ENCODE data around the gene OR8B4.
"Not testable (repeated sequence)": the region's sequence is repeated elsewhere in the genome, so short reads cannot be mapped to it uniquely, and the experiment has no call there.

Gene OR8B4

DNA sequence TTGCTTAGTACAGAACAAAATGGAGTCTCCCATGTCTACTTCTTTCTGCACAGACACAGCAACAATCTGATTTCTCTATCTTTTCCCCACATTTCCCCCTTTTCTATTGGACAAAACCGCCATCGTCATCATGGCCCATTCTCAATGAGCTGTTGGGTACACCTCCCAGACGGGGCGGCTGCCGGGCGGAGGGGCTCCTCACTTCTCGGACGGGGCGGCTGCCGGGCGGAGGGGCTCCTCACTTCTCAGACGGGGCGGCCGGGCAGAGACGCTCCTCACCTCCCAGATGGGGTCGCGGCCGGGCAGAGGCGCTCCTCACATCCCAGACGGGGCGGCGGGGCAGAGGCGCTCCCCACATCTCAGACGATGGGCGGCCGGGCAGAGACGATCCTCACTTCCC, 21.5 kb downstream of the OR8B4 start:
- H3K9ac ChIP-seq (ENCODE audit: low read depth, low read length); H3K27ac ChIP-seq (ENCODE audit: low read length); H3K4me1 ChIP-seq (ENCODE audit: insufficient read depth, low read length); H3K9me3 ChIP-seq (ENCODE audit: insufficient read depth, low read depth, low read length); H3K4me3 ChIP-seq (ENCODE audit: low read length); H3K36me3 ChIP-seq (ENCODE audit: insufficient read depth, low read depth, low read length); H3K27me3 ChIP-seq (ENCODE audit: insufficient read depth, low read length): not testable (repeated sequence)

DNA sequence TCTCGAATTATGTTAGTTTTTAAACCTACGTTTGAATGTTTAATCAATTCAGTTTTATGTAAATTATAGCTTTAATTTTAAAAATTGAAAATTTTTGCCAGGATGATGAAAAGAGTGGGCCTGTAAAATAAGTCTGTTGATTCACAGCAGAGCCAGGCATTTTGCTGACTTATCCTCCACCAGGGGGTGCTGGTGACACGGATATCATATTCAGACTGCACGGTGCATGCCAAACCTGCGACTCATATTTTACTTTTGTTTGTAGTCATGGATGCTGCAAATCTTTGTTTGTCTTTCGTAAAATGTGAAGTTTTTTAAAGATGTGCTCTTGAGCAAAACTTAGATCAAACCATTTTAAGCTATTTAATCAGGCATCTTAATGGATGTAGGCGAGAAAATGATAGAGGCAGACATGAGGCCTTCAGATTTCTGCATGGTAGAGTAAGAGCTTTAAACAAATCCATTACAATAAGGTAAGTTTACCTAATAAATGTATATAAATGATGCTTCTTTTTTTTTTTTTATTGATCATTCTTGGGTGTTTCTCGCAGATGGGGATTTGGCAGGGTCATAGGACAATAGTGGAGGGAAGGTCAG, 22.2 kb downstream of the OR8B4 start:
- Histone ChIP-seq H3K36me3 (ENCODE audit: insufficient read depth, low read depth, low read length) (no peaks in the 10 kb centered on the region), H3K4me1 (ENCODE audit: insufficient read depth, low read length) (no peaks in the 10 kb centered on the region), H3K4me3 (ENCODE audit: low read length) (no peak overlapping the region), H3K27me3 (ENCODE audit: insufficient read depth, low read length) (no peaks in the 10 kb centered on the region), H3K27ac (ENCODE audit: low read length) (no peak overlapping the region), H3K9ac (ENCODE audit: low read depth, low read length) (no peak overlapping the region), H3K9me3 (ENCODE audit: insufficient read depth, low read depth, low read length) (no peaks in the 10 kb centered on the region)

DNA sequence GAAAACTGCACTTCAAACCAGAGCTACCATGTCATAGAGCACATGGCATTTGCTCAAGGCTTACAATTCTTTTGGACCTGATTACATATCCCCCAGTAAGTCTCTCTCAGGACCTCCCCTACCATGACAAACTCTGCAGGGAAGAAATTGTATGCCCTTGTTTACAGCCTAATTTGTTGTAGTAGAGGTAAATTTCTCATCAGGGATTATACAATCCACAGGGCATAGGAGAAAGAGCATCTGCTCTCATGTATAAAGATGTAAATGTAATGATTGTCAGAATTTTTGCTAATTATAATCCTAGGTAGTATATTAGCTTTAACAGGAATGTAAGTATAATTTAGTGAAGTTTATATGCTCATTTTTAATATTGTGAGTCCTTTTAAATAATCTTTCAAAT, 25.7 kb downstream of the OR8B4 start, which contains the start of gene OR8B3:
Gene OR8B3, minus strand, starts transcription at position 101 of the 400 bp plus-strand sequence. CDS start 1,673 bp downstream, outside the sequence.
- Histone ChIP-seq H3K4me3 (ENCODE audit: low read length) (no peak within 1 kb of the TSS), H3K9me3 (ENCODE audit: insufficient read depth, low read depth, low read length) (no peaks in the 10 kb centered on the region)

DNA sequence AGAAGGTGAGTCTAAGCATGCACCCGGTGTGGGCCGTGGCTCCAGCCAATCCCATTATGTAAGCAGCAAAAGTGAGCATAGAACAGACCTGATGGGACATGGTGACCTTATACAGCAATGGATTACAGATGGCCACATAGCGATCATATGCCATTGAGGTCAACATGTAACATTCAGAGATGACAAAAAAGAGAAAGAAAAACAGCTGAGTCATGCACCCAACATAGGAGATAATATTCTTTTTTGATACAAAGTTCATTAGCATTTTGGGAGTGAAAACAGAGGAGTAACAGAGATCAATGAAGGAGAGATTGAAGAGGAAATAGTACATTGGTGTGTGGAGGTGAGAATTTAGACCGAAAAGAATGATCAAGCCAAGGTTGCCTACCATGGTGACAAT, 27.8 kb downstream of the OR8B4 start:
- H3K27ac ChIP-seq (ENCODE audit: low read length); H3K4me3 ChIP-seq (ENCODE audit: low read length); H3K27me3 ChIP-seq (ENCODE audit: insufficient read depth, low read length); H3K36me3 ChIP-seq (ENCODE audit: insufficient read depth, low read depth, low read length); H3K4me1 ChIP-seq (ENCODE audit: insufficient read depth, low read length); H3K9me3 ChIP-seq (ENCODE audit: insufficient read depth, low read depth, low read length); H3K9ac ChIP-seq (ENCODE audit: low read depth, low read length): not testable (repeated sequence)

More for the DNA sequence above, 25.7 kb downstream of the OR8B4 start, which contains the start of gene OR8B3:
- H3K36me3 ChIP-seq (ENCODE audit: insufficient read depth, low read depth, low read length) = no peaks in the 10 kb centered on the region
- no peaks in the 10 kb centered on the region for H3K27me3 ChIP-seq (ENCODE audit: insufficient read depth, low read length)
- H3K27ac ChIP-seq (ENCODE audit: low read length) = no peak within 1 kb of the TSS
- no peaks in the 10 kb centered on the region for H3K4me1 ChIP-seq (ENCODE audit: insufficient read depth, low read length)
- no peak within 1 kb of the TSS for H3K9ac ChIP-seq (ENCODE audit: low read depth, low read length)

DNA sequence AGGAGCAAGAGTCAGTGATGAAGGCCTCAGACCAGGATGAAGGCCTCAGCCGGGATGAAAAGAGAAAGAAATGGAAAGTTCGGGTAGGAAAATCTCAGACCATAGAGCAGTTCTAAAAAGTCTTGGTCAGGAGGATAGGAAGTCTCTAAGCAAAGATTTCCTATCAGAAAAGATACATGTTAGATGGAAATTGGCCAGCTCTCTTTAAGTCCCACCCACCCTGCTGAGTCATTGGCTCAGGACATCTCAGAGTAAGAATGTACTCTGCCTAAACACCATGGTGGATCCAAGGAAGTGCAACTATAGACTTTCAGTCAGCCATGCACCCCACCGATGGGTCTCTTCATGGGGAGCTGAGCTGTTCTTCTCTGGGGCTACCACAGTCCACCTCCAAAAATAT, 30.3 kb downstream of the OR8B4 start:
- Histone ChIP-seq H3K27ac (ENCODE audit: low read length) (no peak overlapping the region), H3K36me3 (ENCODE audit: insufficient read depth, low read depth, low read length) (no peaks in the 10 kb centered on the region), H3K9ac (ENCODE audit: low read depth, low read length) (no peak overlapping the region), H3K4me3 (ENCODE audit: low read length) (no peak overlapping the region), H3K4me1 (ENCODE audit: insufficient read depth, low read length) (no peaks in the 10 kb centered on the region), H3K27me3 (ENCODE audit: insufficient read depth, low read length) (no peaks in the 10 kb centered on the region), H3K9me3 (ENCODE audit: insufficient read depth, low read depth, low read length) (no peaks in the 10 kb centered on the region)

DNA sequence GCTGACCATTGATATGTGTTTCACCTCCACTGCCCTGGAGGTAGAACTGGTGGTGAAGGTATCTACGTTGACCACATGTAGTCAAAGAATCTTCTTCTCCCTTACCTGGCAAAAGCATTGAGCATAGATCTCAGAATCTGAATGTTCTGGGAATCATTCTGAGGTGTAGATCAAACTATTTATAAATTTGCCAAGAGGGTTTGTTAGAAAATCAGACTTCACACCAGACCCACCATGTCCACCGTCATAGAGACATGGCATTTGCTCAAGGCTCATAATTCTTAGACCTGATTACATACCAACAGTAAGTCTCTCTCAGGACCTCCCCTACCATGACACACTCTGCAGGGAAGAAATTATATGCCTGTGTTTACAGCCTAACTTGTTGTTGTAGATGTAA, 40.3 kb downstream of the OR8B4 start, which contains the start of gene OR8B2:
Gene OR8B2, minus strand, starts transcription at position 101 of the 400 bp plus-strand sequence. CDS start 1,156 bp downstream, outside the sequence.
- Histone ChIP-seq H3K27ac (ENCODE audit: low read length) (no peak within 1 kb of the TSS), H3K27me3 (ENCODE audit: insufficient read depth, low read length) (no peaks in the 10 kb centered on the region), H3K4me1 (ENCODE audit: insufficient read depth, low read length) (no peaks in the 10 kb centered on the region), H3K9me3 (ENCODE audit: insufficient read depth, low read depth, low read length) (no peaks in the 10 kb centered on the region), H3K36me3 (ENCODE audit: insufficient read depth, low read depth, low read length) (no peaks in the 10 kb centered on the region), H3K4me3 (ENCODE audit: low read length) (no peak within 1 kb of the TSS), H3K9ac (ENCODE audit: low read depth, low read length) (no peak within 1 kb of the TSS)

DNA sequence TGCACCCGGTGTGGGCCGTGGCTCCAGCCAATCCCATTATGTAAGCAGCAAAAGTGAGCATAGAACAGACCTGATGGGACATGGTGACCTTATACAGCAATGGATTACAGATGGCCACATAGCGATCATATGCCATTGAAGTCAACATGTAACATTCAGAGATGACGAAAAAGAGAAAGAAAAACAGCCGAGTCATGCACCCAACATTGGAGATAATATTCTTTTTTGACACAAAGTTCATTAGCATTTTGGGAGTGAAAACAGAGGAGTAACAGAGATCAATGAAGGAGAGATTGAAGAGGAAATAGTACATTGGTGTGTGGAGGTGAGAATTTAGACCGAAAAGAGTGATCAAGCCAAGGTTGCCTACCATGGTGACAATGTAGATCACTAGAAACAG, 41.8 kb downstream of the OR8B4 start:
- H3K9ac ChIP-seq (ENCODE audit: low read depth, low read length); H3K9me3 ChIP-seq (ENCODE audit: insufficient read depth, low read depth, low read length); H3K27me3 ChIP-seq (ENCODE audit: insufficient read depth, low read length); H3K4me3 ChIP-seq (ENCODE audit: low read length); H3K36me3 ChIP-seq (ENCODE audit: insufficient read depth, low read depth, low read length); H3K4me1 ChIP-seq (ENCODE audit: insufficient read depth, low read length); H3K27ac ChIP-seq (ENCODE audit: low read length): not testable (repeated sequence)

DNA sequence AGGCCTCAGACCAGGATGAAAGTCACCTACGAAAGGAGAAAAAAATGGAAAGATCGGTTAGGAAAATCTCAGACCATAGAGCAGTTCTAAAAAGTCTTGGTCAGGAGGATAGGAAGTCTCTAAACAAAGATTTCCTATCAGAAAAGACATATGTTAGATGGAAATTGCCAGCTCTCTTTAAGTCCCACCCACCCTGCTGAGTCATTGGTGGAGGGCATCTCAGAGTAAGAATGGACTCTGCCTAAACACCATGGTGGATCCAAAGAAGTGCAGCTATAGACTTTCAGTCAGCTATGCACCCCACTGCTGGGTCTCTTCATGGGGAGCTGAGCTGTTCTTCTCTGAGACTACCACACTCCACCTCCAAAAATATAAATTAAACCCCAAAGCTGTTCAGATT, 44.1 kb downstream of the OR8B4 start:
- Histone ChIP-seq H3K36me3 (ENCODE audit: insufficient read depth, low read depth, low read length) (no peaks in the 10 kb centered on the region), H3K27me3 (ENCODE audit: insufficient read depth, low read length) (no peaks in the 10 kb centered on the region), H3K9me3 (ENCODE audit: insufficient read depth, low read depth, low read length) (no peaks in the 10 kb centered on the region), H3K9ac (ENCODE audit: low read depth, low read length) (no peak overlapping the region), H3K4me3 (ENCODE audit: low read length) (no peak overlapping the region), H3K27ac (ENCODE audit: low read length) (no peak overlapping the region), H3K4me1 (ENCODE audit: insufficient read depth, low read length) (no peaks in the 10 kb centered on the region)

DNA sequence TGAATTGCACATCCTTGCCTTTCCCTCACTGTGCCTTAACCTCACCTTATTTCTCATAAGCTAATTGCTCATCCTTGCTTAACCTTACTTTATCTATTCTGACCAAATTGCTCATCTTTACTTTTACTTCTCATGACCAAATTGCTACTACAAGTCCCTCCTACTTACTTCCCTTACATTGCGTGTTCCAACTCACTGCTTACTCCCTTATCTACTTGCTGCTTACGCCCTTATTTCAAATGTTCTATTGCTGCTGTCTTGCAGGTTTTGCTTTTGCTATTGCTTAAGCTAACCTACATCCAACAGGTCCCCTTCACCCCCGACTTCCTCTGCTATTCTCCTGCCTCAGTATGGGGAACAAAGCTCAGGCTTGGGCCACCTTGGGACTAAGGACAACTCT, 48.4 kb downstream of the OR8B4 start:
- Histone ChIP-seq H3K27ac (ENCODE audit: low read length) (no peak overlapping the region), H3K4me1 (ENCODE audit: insufficient read depth, low read length) (no peaks in the 10 kb centered on the region), H3K36me3 (ENCODE audit: insufficient read depth, low read depth, low read length) (no peaks in the 10 kb centered on the region), H3K9me3 (ENCODE audit: insufficient read depth, low read depth, low read length) (no peaks in the 10 kb centered on the region; the same call in 1 of the 2 replicates), H3K27me3 (ENCODE audit: insufficient read depth, low read length) (no peaks in the 10 kb centered on the region), H3K9ac (ENCODE audit: low read depth, low read length) (no peak overlapping the region), H3K4me3 (ENCODE audit: low read length) (no peak overlapping the region)

Data from iPS-20b (cell line).